Mesendoderm (in vitro differentiated cells): ENCODE data around the gene SUN1.

Source experiments
- DNase-seq: peaks from one replicate; pipeline ENCODE4 v3.0.0; 2013
- H2AK5ac ChIP-seq: 2 replicates; pipeline ENCODE4 v1.6.1; 2013; ENCODE audit warnings: low read length, inconsistent platforms
- H2BK120ac ChIP-seq: 2 replicates; pipeline ENCODE4 v1.6.1; 2013; ENCODE audit warnings: low read depth, mild to moderate bottlenecking, low read length, moderate library complexity, mixed read lengths
- H2BK15ac ChIP-seq: replicated peaks from 2 replicates; pipeline ENCODE4 v1.6.1; 2013; ENCODE audit warnings: low read depth, mild to moderate bottlenecking, moderate library complexity
- H2BK5ac ChIP-seq: 2 replicates; pipeline ENCODE4 v1.6.1; 2013; ENCODE audit warnings: low read length, inconsistent platforms
- H3K18ac ChIP-seq: 2 replicates; pipeline ENCODE4 v1.6.1; 2013; ENCODE audit warnings: mild to moderate bottlenecking, low read length, mixed read lengths
- H3K23ac ChIP-seq: one replicate; pipeline ENCODE4 v1.6.1; 2013; ENCODE audit warnings: low read length
- H3K27ac ChIP-seq: 2 replicates; pipeline ENCODE4 v1.5.1; 2013; ENCODE audit warnings: low read depth, mild to moderate bottlenecking, inconsistent platforms, low read length, moderate library complexity
- H3K27me3 ChIP-seq: 2 replicates; pipeline ENCODE4 v1.6.1; 2013; ENCODE audit warnings: low read length, control low read depth, mild to moderate bottlenecking, inconsistent platforms; ENCODE audit not compliant: insufficient read depth, poor library complexity
- H3K36me3 ChIP-seq: 2 replicates; pipeline ENCODE4 v1.6.1; 2013; ENCODE audit warnings: low read length, inconsistent platforms; ENCODE audit not compliant: control insufficient read depth, insufficient read depth
- H3K4ac ChIP-seq: one replicate; pipeline ENCODE4 v1.6.1; 2013; ENCODE audit warnings: low read depth, mild to moderate bottlenecking, low read length, moderate library complexity
- H3K4me1 ChIP-seq: 2 replicates; pipeline ENCODE4 v1.6.1; 2013; ENCODE audit warnings: low read depth, low read length, inconsistent platforms; ENCODE audit not compliant: control insufficient read depth
- H3K4me2 ChIP-seq: 2 replicates; pipeline ENCODE4 v1.6.1; 2013; ENCODE audit warnings: low read length
- H3K4me3 ChIP-seq: 2 replicates; pipeline ENCODE4 v1.5.1; 2013; ENCODE audit warnings: mild to moderate bottlenecking, low read length
- H3K56ac ChIP-seq: one replicate; pipeline ENCODE4 v1.6.1; 2013; ENCODE audit warnings: low read length
- H3K79me1 ChIP-seq: 2 replicates; pipeline ENCODE4 v1.6.1; 2013; ENCODE audit warnings: low read length, inconsistent platforms
- H3K79me2 ChIP-seq: 2 replicates; pipeline ENCODE4 v1.6.1; 2013; ENCODE audit warnings: mild to moderate bottlenecking, low read length; ENCODE audit not compliant: control insufficient read depth, insufficient read depth
- H3K9ac ChIP-seq: 2 replicates; pipeline ENCODE4 v1.6.1; 2013; ENCODE audit warnings: low read length, inconsistent platforms
- H4K5ac ChIP-seq: one replicate; pipeline ENCODE4 v1.6.1; 2013; ENCODE audit warnings: low read length
- H4K8ac ChIP-seq: one replicate; pipeline ENCODE4 v1.6.1; 2013; ENCODE audit warnings: low read depth, mild to moderate bottlenecking, control low read depth, low read length, moderate library complexity
- WGBS: extraction: QIAGEN DNeasy Blood & Tissue Kit; methylation state at CpG from one replicate; pipeline ENCODE4 v1.1.7; 2013; ENCODE audit warnings: low lambda C conversion rate, missing lambda C conversion rate; ENCODE audit not compliant: insufficient coverage; ENCODE audit errors: extremely low coverage; 5-methylcytosine and 5-hydroxymethylcytosine counted together

Gene SUN1

GRCh38 chr7:875476-876076 lies 43.3 kb downstream of the SUN1 start:
- Histone ChIP-seq H2BK15ac (no peak overlapping the region), H3K56ac (peak overlapping the region; percentile 74), H3K4me1 (peaks cover 8% of the 10 kb centered on the region), H4K8ac (no peak overlapping the region), H3K9ac (peak overlapping the region; percentile 45), H3K4me3 (no peak overlapping the region), H3K79me2 (peaks cover 30% of the 10 kb centered on the region), H3K27me3 (no peaks in the 10 kb centered on the region), H4K5ac (no peak overlapping the region), H2BK120ac (no peak overlapping the region), H3K18ac (peak overlapping the region; percentile 3), H3K23ac (no peak overlapping the region), H3K79me1 (peaks cover 8% of the 10 kb centered on the region), H3K27ac (peak overlapping the region; percentile 30), H3K4ac (peak overlapping the region; percentile 7), H3K36me3 (peaks cover 2% of the 10 kb centered on the region), H2BK5ac (no peak overlapping the region), H2AK5ac (peak overlapping the region; percentile 90), H3K4me2 (no peak overlapping the region)
- no peak for DNase-seq
- no CpG with 5 or more reads among the region's 27 CpGs for WGBS

- Histone ChIP-seq H3K4me1 (peaks cover 8% of the 10 kb centered on the region), H3K9ac (peak within 1 kb of the TSS; percentile 94), H3K27me3 (no peaks in the 10 kb centered on the region), H2BK15ac (no peak within 1 kb of the TSS), H4K8ac (no peak within 1 kb of the TSS), H3K56ac (peak within 1 kb of the TSS; percentile 99), H2BK120ac (no peak within 1 kb of the TSS), H3K36me3 (peaks cover 1% of the 10 kb centered on the region), H3K4me3 (peak within 1 kb of the TSS; percentile 92), H3K79me1 (peaks cover 8% of the 10 kb centered on the region), H3K27ac (peak within 1 kb of the TSS; percentile 73), H3K4ac (peak within 1 kb of the TSS; percentile 7), H2AK5ac (peak within 1 kb of the TSS; percentile 90), H3K23ac (no peak within 1 kb of the TSS), H3K4me2 (peak within 1 kb of the TSS; percentile 23), H2BK5ac (no peak within 1 kb of the TSS), H4K5ac (no peak within 1 kb of the TSS), H3K79me2 (peaks cover 38% of the 10 kb centered on the region), H3K18ac (peak within 1 kb of the TSS; percentile 16)
- WGBS, result no CpG with 5 or more reads among the region's 129 CpGs
- peak; percentile 98 for DNase-seq
Observed at GRCh38 chr7:876077-876971, 44.0 kb downstream of the SUN1 start, which contains the start of gene GET4. GET4 (plus strand) TSS chr7:876554; CDS start chr7:876646, 92 bp downstream.

GRCh38 chr7:876972-877311 lies 44.7 kb downstream of the SUN1 start:
- H3K23ac ChIP-seq, result no peak overlapping the region
- H3K36me3 ChIP-seq, result peaks cover 1% of the 10 kb centered on the region
- no peak overlapping the region for H3K4ac ChIP-seq
- no peak overlapping the region for H2BK120ac ChIP-seq
- no peaks in the 10 kb centered on the region for H3K27me3 ChIP-seq
- H3K18ac ChIP-seq, result peak overlapping the region; percentile 16
- H3K4me1 ChIP-seq, result peaks cover 8% of the 10 kb centered on the region
- H2BK5ac ChIP-seq, result no peak overlapping the region
- WGBS, result no CpG with 5 or more reads among the region's 26 CpGs
- peak overlapping the region; percentile 23 for H3K4me2 ChIP-seq
- peak overlapping the region; percentile 94 for H3K9ac ChIP-seq
- H4K8ac ChIP-seq, result no peak overlapping the region
- H2BK15ac ChIP-seq, result no peak overlapping the region
- peaks cover 44% of the 10 kb centered on the region for H3K79me2 ChIP-seq
- peaks cover 11% of the 10 kb centered on the region for H3K79me1 ChIP-seq
- DNase-seq, result peak; percentile 67
- H4K5ac ChIP-seq, result no peak overlapping the region
- H3K56ac ChIP-seq, result peak overlapping the region; percentile 99
- H3K4me3 ChIP-seq, result peak overlapping the region; percentile 92
- no peak overlapping the region for H2AK5ac ChIP-seq
- H3K27ac ChIP-seq, result peak overlapping the region; percentile 73

GRCh38 chr7:877312-878232 lies 45.3 kb downstream of the SUN1 start:
- H3K9ac ChIP-seq, result peak overlapping the region; percentile 94
- peak overlapping the region; percentile 99 for H3K56ac ChIP-seq

GRCh38 chr7:879093-879492 lies 46.8 kb downstream of the SUN1 start:
- Histone ChIP-seq H3K4ac (no peak overlapping the region), H3K79me2 (peaks cover 64% of the 10 kb centered on the region), H2BK120ac (no peak overlapping the region), H3K4me2 (no peak overlapping the region), H3K18ac (no peak overlapping the region), H2BK5ac (no peak overlapping the region), H3K27me3 (no peaks in the 10 kb centered on the region), H3K9ac (no peak overlapping the region), H2AK5ac (no peak overlapping the region), H4K5ac (no peak overlapping the region), H3K4me1 (peaks cover 5% of the 10 kb centered on the region), H3K79me1 (peaks cover 22% of the 10 kb centered on the region), H3K4me3 (no peak overlapping the region), H4K8ac (no peak overlapping the region), H3K56ac (no peak overlapping the region), H2BK15ac (no peak overlapping the region), H3K27ac (no peak overlapping the region), H3K23ac (no peak overlapping the region), H3K36me3 (no peaks in the 10 kb centered on the region)
- no peak for DNase-seq
- WGBS, result no CpG with 5 or more reads among the region's 15 CpGs

More at GRCh38 chr7:877312-878232, 45.3 kb downstream of the SUN1 start:
- no peak overlapping the region for H4K5ac ChIP-seq
- no peaks in the 10 kb centered on the region for H3K36me3 ChIP-seq
- no peak overlapping the region for H3K4ac ChIP-seq
- peak; percentile 44 for DNase-seq
- H3K27me3 ChIP-seq, result no peaks in the 10 kb centered on the region
- H3K23ac ChIP-seq, result no peak overlapping the region
- peak overlapping the region; percentile 51 for H3K4me2 ChIP-seq
- no peak overlapping the region for H2BK15ac ChIP-seq
- no peak overlapping the region for H2BK5ac ChIP-seq
- peak overlapping the region; percentile 92 for H3K4me3 ChIP-seq
- peaks cover 8% of the 10 kb centered on the region for H3K4me1 ChIP-seq
- H3K18ac ChIP-seq, result peak overlapping the region; percentile 16
- peaks cover 49% of the 10 kb centered on the region for H3K79me2 ChIP-seq
- peak overlapping the region; percentile 73 for H3K27ac ChIP-seq
- H2AK5ac ChIP-seq, result no peak overlapping the region
- H2BK120ac ChIP-seq, result no peak overlapping the region
- H3K79me1 ChIP-seq, result peaks cover 14% of the 10 kb centered on the region
- no peak overlapping the region for H4K8ac ChIP-seq
- WGBS, result no CpG with 5 or more reads among the region's 47 CpGs
